H1 (cell line): Measurements from ENCODE around the gene SERINC5. TPM values are rescaled to one million over a fixed set of nuclear protein-coding genes. Genes with fewer than 3 reads are reported as not detected.
A peak's percentile ranks its signal among the peaks of the same experiment; 100 is the strongest.

Source experiments
- ATF3 ChIP-seq: IDR thresholded peaks from 2 replicates; pipeline ENCODE4 v1.6.1; 2011; ENCODE audit warnings: low read depth, mild to moderate bottlenecking, low read length; ENCODE audit not compliant: insufficient read depth
- CEBPB ChIP-seq: IDR thresholded peaks from 2 replicates; pipeline ENCODE4 v1.6.1; 2012; ENCODE audit warnings: low read depth, low read length
- CHD7 ChIP-seq: fragments of 300-600 bp; sonication (generic); IDR thresholded peaks from 2 replicates; pipeline ENCODE4 v1.7.1; 2012; ENCODE audit warnings: low read length, moderate library complexity, mild to moderate bottlenecking, inconsistent platforms; ENCODE audit not compliant: insufficient replicate concordance
- EGR1 ChIP-seq: IDR thresholded peaks from 2 replicates; pipeline ENCODE4 v1.6.1; 2011; ENCODE audit warnings: low read depth, low read length, borderline replicate concordance
- EP300 ChIP-seq, 2 experiments: IDR thresholded peaks; 1 replicate in 1 of 2; 2 replicates in 1 of 2; pipeline ENCODE4 v1.6.1; 2011 to 2012; ENCODE audit warnings: low read depth in 2 of 2, low read length in 2 of 2, mild to moderate bottlenecking in 2 of 2, borderline replicate concordance in 1 of 2, inconsistent platforms in 1 of 2, moderate library complexity in 1 of 2
- RFX5 ChIP-seq: IDR thresholded peaks from 2 replicates; pipeline ENCODE4 v1.6.1; 2011; ENCODE audit warnings: low read depth, low read length, improper control_type of control experiment, borderline replicate concordance
- SP1 ChIP-seq: IDR thresholded peaks from 2 replicates; pipeline ENCODE4 v1.6.1; 2011; ENCODE audit warnings: low read depth, low read length
- TEAD4 ChIP-seq: IDR thresholded peaks from 2 replicates; pipeline ENCODE4 v1.6.1; 2012; ENCODE audit warnings: low read depth, low read length, inconsistent platforms, mixed read lengths
- ZNF274 ChIP-seq: IDR thresholded peaks from 2 replicates; pipeline ENCODE4 v1.7.0; 2012; ENCODE audit warnings: low read length, borderline replicate concordance; ENCODE audit errors: extremely low read depth
- polyA plus RNA-seq, 7 experiments: library from polyadenylated mRNA; depleted of rRNA in 3 of 7; stranded (reverse) in 5 of 7; unstranded in 2 of 7; fragments of >200 nt in 5 of 7; fragments of 200-250 nt in 2 of 7; gene quantifications; 1 replicate in 5 of 7; 2 replicates in 1 of 7; 4 replicates in 1 of 7; pipeline versions ENCODE4 v1.2.1 to v1.2.3, GENCODE V29; 2011 to 2013; ENCODE audit warnings: missing spikeins in 2 of 7, mixed read lengths in 2 of 7
- total RNA-seq: library from RNA; stranded (reverse); fragmentation: NEBNext Ultra II Directional; extraction: Animal tissue kit (Norgen Biotek cat#: 25700); gene quantifications from 2 replicates; pipeline ENCODE4 v1.2.1, GENCODE V29; 2021

Gene SERINC5
- total and polyA plus RNA-seq, 2 of the 8 experiments (the other 6 are each of a cell fraction or from before 2014, with no cell fraction given), result 32.2 to 149 TPM

GRCh38 chr5:80246001-80246758 lies 9.7 kb downstream of the SERINC5 start (continued):
- peak; percentile 35 for TF ChIP-seq CHD7
- no peak for TF ChIP-seq EGR1
- TF ChIP-seq SP1, result peak; percentile 87
- TF ChIP-seq TEAD4, result peak; percentile 87
- TF ChIP-seq ZNF274, result no peak
- TF ChIP-seq ATF3, result no peak
- TF ChIP-seq RFX5, result no peak
- peak in 1 of 2 experiments; percentile 89; a peak in 1 of 3 replicates for TF ChIP-seq EP300 (IDR thresholded peaks at IDR 0.05; ENCODE audit: borderline replicate concordance in 1 of 2, low read depth in 2 of 2, low read length in 2 of 2)
- TF ChIP-seq CEBPB, result 0 out of 2 replicates have a peak, but pooled peaks have one; percentile 15
